ENCODE measurements around the gene ACOXL.

GRCh38 chr2:110896226-110896625 is 163.9 kb downstream of the ACOXL start:
- TF ChIP-seq POLR2A (IDR thresholded peaks at IDR 0.05) (no peak), CTCF (IDR thresholded peaks at IDR 0.05) (no peak), POLR2AphosphoS5 (IDR thresholded peaks at IDR 0.05) (no peak), EP300 (IDR thresholded peaks at IDR 0.05) (no peak)
